HG03064 (cell line): Measurements from ENCODE around the gene EIF5B.

Experiments
- ATAC-seq: cut with Tn5 transposase; IDR thresholded peaks from one replicate; pipeline ENCODE4 v1.9.1; 2021; ENCODE audit warnings: low read depth; ENCODE audit not compliant: unreplicated experiment

The EIF5B gene

DNA sequence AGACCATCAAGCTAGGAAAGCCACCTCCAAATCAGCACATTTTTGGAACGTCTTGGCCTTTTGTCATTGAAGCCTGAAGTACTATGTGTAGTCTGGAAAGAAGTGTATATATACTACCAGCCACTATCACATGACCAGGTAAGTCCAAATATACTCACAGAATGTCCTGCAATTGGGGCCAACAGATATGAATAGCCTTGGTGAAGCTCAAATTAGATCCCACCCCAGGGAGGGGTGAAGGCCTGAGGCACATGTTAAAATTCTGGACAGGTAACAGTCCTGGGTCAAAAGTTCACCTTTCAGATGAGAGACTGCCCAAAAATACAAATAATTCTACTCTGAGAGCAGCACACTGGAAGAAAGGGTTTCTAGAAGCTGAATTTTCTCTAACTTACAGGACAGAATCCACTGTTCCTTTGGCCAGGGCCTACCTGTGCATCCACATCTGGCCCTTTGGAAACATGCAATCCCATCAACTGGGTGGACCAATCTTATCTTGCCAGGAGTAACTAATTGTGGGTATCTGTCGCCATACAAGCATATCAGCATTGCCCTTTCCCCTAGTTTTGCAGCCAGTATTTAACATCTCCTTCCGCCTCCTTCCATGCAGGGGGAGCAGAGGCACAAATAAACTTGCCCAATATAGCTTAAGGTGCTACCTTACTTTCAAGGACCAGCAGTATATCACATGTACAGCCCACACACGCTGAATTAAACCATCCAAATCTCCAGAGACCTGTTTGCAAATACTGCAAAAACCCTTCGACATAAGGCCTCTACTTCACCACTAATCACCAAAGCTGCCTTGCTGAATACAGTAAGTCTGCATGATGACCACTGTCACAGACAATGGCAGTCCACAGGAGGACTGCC is 67.8 kb downstream of the EIF5B start:
- ATAC-seq: no peak

DNA sequence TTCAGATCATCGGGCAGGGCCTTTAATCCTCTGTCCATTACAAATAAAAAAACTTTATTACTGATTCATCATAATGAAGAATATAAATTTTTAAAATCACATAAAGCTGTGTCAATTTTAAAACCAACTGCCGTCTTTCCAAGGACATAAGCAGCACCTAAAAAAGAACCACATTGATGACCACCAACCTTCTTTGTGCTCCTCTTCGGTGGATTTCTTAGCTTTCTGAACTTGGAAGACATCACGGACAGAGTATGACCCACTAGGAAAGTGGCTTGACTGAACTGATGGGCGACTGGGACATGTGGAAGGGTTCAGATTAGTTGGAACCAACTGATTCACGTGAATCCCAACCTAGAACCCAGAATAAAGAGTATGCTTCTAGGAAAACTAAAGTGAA is 68.9 kb downstream of the EIF5B start:
- ATAC-seq: no peak

- no peak for ATAC-seq
Observed at GRCh38 chr2:99410276-99410675, 73.1 kb downstream of the EIF5B start.

DNA sequence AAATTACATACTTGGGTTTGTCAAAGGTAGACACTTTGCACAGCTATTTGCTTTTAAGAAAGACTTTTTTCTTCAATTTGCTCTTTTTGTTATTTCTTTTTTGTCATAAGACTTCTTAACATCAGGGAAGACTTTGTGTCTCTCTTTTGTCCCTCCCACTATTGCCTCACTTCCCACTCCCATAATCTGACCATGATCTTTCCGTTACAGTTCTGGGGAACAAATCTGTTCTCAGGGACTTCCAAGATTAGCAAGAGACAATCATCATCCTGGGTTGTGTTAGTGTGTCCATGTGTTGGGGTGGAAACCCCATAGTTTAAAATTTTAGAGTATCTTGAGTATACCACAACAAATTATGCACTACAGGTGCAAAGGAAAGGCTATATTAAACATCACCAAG is 77.4 kb downstream of the EIF5B start:
- ATAC-seq: no peak

GRCh38 chr2:99417396-99417795 is 80.2 kb downstream of the EIF5B start:
- ATAC-seq: no peak

GRCh38 chr2:99420031-99420430 is 82.8 kb downstream of the EIF5B start:
- ATAC-seq: no peak

DNA sequence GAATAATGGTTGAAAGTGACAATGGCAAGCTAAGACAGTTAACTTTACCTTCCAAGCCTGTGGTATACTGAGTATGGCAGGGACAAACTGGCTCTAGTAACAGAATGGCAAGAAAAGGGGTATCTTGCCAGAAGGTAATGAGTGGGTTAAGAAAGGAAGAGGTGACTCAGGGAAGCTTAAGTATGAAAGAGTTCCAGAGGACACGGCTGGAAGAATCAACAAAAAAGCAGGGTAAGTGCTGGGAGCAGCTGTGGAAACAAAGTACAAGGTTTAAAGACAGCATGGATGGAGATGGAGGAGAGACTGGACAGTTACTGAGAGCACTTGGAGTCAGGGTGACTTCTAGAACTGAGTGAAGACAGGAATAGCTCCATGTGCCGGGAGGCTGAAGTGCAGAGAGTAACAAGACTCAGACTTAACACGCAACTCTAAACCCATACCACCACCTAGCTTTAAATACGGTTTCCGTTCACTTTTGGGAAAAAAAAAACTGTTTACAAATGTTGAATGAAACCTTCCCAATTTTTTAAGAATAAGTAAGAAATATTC is 83.6 kb downstream of the EIF5B start:
- ATAC-seq: no peak

GRCh38 chr2:99421469-99421868 is 84.3 kb downstream of the EIF5B start:
- no peak for ATAC-seq

DNA sequence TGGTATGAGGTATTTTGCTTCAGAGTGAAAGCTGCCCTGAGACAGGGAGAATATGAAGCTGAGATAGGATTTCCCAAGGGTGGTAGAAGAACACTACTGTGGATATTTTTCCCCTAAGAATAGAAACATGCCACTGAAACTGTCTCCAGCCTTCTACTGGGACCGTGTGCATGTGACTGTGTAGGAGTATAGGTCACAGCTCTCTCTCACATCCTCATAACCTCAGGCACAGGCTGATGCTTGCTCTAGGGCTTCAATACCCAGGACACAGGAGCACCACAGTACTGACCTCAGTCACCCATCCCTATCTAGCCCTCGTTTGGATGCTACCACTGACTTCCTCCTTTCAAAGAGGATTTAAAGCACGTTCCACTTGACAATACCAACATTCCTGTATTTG is 85.4 kb downstream of the EIF5B start:
- no peak for ATAC-seq

DNA sequence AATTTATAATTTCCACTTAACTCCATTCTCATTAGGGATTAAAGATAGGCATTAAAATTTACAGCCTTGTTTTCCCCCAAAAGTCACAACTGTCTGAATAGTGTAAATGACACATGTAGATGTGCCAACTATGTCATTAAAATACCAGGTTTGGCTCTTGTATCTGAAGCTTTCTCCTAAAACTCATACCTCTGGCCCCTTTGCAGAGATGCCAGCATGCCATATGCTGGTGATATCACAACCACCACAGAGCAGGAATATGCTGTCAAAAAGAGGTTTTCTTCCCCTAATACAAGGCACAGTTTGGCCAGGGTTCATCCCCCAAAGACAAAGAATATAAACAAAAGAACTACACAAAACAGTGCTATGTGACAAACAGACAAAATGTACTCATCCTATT is 87.2 kb downstream of the EIF5B start:
- no peak for ATAC-seq

DNA sequence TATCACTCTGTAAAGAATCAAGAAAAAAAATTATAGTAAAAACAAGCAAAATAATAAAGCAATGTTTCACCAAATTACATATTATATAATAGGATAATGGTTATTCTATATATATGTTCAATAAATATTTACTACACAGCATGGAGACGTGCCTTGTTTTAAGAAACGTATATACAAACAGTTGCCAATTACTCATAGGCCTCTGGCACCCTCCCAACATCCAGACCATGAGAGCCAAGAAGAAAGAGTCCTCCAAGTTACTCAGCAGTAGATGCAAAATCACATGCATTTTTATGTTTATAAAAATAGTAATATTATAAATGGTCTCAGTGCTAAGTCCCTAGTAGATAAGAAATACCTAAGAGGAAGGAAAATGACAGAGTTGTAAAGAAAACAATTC is 87.8 kb downstream of the EIF5B start:
- no peak for ATAC-seq

DNA sequence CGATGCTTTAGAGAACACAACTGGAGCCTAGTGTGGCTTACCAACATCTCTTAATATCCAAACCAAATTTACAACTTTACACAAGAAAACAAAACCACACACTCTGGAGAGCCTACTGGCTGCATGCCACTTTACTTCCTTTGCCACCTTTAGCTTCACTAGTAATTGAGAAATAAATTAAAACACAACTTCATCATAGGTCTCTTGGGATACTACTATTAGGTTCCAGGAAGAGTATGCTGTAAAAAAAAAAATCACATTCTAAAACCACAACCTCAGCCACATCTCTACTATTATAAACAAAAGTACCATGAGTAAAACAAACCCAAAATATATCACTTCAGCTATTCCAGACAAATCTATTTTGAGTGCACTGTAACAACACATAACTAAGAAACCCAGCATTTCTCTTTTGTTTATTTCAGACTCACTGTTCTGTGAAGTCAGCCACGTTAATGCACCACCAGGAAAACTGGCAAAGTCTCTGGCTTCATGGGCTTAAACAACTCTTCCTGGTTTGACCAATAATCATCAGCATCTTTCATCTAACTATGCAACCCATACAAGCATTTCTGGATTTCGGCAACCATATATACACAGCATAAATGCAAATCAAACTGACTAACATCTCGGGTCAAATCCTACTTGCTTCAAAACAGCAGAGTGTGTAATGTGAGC is 93.6 kb downstream of the EIF5B start:
- no peak for ATAC-seq

DNA sequence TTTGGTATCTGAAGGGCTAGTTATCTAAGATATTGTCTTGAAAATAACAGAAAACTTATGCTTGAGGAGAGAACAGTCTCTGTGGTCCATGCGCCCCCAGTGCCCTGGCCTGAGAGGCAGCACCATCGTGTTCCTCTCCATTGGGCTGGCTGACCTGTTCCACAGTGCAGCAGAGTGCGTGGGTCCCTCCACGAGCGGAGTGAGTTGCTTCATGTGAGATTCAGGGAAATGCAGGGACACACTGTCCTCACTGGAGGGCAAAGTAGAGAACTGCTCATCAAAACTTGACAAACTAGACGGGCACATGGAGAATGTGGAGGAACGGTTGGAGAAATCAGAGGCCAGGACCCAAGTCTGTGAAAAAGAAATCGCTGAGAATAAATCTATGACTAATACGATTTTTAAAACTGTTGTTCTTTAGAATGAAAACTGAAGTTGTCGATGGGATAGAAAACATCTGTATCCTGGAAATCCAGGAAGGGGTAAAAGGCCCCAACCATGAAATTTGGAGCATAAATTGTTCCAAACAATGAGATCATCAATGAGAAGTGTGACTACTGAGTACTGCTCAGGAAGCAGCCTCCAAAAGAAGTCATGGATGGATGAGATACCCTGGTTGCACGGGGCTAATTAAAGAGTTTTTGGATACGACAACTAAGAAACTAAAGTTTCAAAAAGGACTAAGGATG is 94.5 kb downstream of the EIF5B start:
- ATAC-seq: no peak

DNA sequence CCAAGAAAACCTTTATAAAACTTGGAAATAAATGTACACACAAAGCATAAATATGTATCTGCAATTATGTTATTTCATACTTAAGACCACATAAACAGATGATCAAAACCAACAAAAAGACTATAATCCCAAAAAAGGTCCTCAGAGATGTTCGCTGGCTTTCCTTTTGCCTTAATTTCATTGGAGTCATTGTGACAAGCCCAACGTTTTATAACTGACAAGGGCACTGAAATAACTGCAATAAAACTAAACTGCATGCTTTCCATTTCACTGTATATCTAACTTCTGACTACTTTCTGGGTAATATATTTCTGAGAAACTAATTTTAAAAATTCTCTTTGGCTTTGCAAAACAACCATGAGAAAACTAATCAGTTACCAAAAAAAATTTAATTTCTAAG is 96.2 kb downstream of the EIF5B start:
- no peak for ATAC-seq

DNA sequence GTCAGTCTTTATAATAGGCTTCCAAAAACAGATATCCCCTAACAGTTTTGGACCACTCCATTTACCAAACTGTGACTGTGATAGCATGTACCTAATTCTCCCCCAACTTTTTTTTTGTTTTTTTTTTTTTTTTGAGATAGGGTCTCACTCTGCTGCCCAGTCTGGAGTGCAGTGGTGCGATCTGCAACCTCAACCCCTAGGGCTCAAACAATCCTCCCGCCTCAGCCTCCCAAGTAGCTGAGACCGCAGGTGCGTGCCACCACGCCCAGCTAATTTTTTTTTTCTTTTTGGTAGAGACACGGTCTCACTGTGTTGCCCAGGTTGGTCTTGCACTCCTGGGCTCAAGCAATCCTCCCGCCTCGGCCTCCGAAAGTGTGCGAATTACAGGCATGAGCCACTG is 99.7 kb downstream of the EIF5B start:
- no peak for ATAC-seq

DNA sequence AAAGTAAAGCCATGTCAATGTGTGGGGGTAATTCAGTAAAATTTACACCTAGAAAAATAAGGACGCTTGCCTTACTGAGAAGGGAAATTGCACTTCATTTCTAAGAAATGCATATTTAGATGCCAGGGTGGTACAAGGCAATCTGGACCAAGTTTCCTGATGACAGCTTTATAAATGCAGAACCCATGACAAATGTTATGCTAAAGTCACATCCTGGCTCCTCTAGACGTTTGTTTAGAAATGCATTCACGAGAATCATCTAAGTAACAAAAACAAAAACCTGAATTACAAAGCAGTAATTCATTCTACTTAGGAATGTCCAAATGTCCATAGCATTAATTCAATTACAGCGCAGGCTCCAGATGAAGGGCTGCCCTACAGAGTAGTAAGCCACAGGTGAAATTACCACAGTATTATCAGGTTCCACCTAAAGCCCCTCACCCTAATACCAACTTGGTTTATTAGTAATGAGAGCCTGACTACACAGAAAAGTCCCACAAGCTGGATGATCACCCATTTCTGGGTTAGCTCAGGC is 102.8 kb downstream of the EIF5B start:
- no peak for ATAC-seq

- no peak for ATAC-seq
Observed at GRCh38 chr2:99442837-99443236, 105.6 kb downstream of the EIF5B start.

DNA sequence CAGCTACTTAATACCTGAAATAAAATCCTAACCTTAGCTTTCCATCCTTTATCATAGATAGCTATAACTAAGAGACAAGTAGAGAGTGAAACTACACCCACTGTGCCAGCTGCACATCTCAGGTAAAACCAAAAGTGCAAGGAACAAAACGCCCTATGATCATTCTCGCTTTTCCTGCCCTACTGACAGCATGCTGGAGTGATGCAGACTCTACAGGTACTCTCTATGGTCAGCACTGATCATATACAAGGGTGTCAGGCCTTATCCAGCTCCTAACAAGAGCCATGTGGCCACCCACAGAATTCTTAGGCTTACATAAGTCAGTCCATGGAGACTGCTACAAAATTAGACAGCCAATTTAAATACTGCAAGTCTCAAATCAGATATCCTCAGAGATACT is 107.0 kb downstream of the EIF5B start:
- no peak for ATAC-seq

- no peak for ATAC-seq
Observed at GRCh38 chr2:99445065-99445464, 107.9 kb downstream of the EIF5B start.

DNA sequence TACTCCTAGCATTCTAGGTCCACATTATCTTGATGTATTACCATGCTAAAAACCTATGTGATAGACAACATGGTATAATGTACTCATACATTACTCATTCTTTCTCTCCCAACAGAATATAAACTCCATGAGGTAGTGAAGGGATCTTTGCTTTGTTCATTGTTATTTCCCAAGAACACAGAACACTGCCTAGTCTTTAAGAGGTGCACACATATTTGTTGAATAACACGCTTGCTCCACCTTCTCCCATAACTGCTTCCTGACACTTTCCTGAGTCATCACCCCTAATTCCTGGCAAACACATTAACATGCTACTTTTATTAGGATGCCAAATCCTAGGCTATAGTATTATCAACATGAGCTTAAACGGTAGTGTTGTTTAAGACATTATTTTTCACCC is 111.4 kb downstream of the EIF5B start:
- no peak for ATAC-seq

DNA sequence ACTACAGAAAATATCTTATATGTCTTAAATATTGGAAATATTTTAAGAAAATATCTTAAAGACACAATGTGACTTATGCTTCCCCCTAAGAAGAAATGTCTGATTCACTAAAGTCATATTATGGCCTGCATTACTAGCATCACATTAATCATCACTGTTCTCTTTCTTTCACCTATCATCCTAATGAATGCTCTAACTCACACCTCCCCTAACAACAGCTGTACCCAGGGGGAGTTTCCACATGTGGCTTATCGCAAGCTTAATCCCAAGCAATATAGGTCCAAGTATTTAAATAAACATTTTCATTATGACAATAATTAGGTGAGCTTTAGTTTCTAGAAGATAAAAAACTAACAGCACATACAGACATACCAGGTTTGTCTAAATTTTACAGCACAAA is 113.0 kb downstream of the EIF5B start:
- no peak for ATAC-seq
